HG03064 (cell line): ENCODE measurements around the gene PANX1.

Source experiments
- ATAC-seq: cut with Tn5 transposase; IDR thresholded peaks from one replicate; pipeline ENCODE4 v1.9.1; 2021; ENCODE audit warnings: low read depth; ENCODE audit not compliant: unreplicated experiment

Gene PANX1

DNA sequence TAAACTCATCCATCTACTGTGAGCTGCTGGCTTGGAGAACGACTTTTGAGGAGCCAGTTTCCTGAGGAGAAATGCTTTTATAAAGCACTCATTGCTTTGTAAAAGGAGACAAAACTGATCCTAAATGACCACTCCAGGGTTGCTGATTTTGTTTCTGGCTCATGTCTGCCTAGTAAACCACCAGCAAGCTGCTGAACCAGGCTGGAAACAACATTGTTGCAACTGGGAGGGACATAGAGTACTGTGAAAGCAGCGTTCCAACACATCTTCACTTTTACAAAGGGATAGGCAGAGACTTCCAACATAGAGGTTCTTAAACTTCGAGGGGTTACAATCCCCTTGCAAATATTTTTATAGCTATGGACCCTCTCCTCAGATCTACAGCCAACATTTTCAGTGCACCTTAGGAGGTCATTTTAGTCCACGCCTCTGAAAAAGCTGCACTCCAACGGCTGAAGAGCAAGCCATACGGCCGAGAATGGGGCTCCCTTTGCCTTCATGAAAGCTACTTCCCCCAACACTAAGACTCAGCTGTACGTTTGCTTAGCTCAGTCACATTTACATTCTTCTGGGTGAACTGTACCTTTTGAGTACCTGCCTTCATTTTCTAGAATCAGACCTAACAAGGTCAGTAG is 54.7 kb downstream of the PANX1 start:
- ATAC-seq = peak; percentile 7

DNA sequence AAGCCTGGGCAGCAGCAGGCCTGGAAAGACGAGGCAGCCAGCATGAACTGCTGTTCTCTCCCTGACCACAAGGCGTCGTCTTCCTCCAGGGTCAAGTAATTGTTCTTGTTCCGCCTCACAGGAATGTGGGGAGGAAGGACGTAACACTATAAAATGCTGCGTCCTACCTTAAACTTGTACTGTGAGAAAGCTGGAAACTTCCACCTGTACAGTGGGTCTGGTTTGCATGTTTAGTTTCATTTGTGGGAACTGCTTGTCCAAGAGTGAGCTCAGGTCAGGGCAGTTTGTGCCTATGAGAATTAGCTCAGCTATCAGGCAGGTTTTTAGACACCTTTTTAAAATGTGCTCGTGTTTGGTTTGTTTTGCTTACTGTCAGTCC is 55.2 kb downstream of the PANX1 start:
- ATAC-seq = peak; percentile 69

DNA sequence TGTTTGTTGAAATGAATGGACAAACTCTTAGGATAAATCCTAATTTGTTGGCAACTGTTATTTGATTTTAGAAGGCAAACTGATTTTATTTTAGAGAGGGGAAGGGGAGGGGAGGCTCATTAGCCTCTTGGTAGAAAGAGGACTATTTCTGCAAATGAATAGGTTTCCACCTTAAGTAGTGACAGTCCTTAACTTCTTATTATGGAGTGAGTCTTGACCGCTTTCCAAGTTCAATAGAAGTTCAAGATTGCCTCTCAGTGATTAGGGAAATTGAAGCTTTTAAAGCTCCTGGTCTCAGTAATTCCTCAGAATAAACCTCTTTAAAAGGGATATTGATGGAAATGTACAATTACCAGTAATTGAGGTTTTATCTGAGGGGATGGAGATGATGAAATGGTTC is 55.7 kb downstream of the PANX1 start:
- ATAC-seq = no peak

DNA sequence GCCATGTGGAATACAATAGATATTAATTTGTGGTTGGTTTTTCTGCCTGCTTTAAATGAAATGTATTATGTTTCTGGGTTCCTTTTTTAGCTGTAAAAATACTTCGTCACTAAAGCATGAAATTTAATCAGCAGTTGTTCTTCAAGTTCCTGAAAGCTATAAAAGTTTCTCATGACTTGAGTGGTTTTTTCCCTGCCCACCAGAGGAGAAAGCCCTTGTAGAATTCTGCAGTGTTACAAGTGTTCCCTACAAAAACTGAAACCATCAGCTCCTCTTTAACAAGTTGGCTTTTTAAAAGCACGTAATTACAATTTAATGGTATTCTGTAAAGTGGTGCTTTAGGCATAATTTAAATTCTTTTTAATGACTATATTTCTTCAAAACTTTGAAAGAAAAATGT is 56.2 kb downstream of the PANX1 start:
- no peak for ATAC-seq

DNA sequence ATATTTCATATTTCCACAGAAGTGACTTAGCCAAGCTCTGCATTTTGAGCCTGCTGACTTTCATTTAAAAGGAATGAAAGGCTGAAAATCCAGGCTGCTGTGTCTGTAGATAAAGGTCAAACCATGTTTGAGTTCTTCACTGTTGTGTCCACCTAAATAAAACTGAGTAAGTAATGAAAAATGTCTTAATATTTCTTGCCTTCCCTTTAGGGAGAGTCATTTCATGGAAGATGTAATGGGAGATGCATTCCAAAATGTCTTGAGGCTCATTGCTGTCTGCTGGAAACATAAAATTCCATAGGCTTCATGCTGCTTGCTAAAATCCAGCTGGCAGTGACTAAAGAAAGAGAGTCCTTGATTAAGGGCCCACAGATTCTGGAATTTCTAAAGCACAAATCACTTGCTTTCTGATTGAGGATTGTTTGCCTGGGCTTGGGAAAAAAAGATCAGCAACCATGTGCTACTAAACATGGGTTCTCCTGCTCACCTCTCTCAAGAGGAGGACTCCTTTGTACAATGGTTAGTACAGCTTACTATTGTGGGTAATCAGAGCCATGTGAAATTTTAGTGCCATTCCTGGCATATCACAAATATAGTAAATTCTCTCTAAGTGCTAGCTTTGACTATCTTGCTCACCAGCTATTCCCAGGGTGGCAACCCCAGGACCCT is 56.9 kb downstream of the PANX1 start:
- no peak for ATAC-seq

DNA sequence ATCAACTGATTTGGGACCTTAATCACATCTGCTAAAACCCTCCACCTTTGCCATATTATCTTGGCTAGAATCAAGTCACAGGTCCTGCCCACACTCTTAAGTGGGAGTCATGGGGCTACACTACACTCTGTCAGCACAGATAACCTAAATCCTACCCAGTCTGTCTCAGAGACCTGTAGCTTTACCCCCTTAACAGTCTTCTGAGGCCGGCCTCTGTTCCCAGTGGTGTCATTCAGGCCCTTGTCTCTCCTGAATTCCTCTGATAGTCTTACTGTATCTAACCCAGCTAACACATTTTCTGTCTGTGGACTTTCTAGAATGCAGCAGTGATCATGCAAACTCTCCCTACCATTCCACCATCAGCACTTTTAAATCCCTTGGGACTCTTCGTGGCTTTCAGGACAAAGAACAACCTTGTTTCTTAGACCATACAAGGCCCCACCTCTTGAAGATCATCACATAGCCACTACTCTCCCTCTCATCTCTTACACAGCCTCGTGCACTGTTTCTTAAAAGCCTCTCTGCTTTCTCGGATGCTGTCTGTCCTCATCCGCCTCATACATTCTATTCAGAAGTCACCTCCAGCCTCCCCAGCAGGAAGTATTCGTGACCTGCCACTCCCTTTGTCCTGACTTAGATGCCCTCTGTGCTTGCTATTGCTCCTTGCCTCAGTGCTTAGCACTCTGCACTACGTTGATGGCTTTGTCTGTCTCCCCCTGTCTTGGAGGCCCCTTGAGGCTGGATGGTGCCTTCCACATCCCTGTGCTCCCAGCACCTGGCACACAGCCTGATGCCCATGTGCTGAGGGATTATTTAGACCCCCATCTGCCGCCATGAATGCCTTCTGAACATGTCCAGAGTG is 57.9 kb downstream of the PANX1 start:
- ATAC-seq = no peak

DNA sequence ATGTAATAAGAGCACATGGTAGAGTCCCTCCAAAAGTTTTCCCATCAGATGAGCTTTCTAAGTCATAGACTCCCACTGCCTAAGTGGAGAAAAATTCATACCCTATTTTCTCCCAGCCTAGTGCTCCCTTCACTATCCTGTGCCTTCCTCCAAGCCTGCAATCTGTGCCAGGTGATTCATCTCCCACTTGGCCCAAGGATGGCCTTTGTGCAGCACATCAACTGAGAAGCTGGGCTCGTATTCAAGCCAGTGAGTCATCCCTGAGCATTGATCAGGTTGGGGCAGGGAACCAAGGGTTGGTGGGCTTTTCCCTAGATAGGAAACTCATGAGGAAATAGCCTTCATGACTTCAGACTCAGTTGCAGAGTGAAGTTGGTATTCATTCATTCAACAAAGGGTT is 64.6 kb downstream of the PANX1 start:
- no peak for ATAC-seq

DNA sequence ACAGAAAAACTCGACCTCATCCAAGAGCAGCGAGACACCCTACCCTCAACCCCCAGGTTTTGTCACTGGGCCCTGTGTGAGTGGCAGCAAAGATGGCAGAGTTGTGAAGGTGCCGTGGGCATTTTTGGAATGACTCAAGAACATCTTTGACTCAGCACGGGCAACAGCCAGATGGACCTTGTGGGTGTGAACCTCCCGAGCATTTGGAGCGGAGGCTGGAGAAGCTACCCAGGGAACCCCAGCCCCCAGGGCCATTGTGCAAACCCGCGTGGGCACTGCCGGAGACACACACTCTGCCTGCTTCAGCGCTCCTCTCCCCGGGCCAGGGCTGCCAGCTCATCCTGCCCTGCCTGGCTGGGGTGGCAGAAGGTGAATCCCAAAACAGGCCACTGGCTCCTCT is 66.1 kb downstream of the PANX1 start:
- no peak for ATAC-seq

DNA sequence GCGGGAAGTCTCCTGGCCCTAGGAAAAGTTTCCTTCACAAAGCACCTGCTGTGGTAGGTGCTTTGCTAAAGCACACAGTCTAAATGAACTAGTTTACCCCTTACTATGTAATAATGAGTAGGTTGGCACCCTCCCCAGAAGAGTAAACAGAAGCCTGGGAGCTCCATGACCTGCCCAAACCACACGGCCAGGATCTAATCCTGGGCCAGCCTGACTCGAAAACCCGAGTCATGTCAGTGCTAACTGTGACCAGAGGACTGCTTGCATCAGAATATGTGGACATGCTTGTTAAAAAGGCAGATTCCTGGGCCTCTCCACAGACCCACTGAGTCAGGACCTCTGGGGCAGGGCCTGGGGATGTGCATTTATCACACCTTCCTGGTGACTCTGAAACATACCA is 67.7 kb downstream of the PANX1 start:
- no peak for ATAC-seq

DNA sequence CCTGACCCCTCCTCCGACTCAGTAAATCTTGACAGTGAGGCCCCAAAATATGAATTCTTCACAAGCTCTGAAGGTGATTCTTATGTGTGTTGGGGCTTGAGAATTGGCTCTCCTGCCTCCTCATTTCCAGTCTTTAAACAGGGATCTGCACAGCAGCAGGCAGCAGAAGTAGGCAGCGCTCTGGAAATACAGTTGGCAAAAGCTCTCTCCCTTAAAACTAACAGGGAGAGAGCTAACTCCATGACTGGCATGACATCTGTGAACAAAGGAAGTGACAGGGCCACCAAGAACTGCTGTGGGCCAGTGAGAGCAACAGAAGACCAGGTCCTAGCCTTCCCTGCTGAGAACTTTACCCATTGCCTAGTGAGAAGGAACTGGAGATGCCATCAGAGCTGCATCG is 70.1 kb downstream of the PANX1 start:
- no peak for ATAC-seq

DNA sequence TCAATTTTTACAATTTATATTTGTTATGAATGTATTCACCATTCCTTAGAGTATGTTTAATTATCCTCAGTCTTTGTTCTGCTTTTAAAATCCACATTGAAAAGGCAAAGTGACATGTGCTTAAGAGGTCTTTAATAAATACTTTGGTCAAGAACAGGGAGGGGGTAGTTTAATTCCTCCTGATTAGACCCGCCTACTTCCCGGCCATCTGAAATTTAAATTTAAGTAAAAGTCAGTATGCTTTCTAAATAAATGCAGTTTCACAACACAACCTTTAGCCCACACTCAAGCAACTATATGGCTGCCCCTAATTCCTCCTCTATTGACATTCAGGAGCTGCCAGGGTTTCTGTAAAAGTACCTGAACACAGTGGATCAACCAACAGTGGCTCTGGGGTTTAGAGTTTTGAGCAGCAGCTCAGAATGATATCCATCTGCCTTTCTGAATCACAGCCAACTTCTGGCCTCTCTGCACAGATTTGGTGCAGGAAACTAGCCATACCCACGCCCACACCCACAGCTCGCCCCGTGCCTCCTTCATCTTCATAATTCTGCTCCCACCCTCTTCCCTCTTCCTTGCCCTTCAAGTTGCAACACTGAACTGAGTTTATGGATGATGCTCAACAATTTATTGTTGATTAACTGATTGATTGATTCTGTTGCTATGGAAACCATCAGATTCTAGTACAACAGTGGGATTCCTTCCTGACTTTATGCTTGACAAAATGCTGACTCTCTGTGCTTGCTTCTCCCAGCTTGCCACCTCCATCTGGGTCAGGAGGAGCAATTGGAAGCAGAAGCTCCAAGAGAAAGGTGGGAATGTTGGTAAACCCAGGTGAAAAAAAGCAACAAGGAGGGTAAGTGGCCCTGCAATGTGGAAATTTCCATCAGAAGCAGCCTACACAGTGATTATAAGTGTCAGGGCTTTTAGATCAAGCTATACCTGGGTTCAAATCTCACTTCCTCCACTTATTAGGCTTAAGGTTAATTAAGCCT is 70.8 kb downstream of the PANX1 start:
- ATAC-seq = no peak

DNA sequence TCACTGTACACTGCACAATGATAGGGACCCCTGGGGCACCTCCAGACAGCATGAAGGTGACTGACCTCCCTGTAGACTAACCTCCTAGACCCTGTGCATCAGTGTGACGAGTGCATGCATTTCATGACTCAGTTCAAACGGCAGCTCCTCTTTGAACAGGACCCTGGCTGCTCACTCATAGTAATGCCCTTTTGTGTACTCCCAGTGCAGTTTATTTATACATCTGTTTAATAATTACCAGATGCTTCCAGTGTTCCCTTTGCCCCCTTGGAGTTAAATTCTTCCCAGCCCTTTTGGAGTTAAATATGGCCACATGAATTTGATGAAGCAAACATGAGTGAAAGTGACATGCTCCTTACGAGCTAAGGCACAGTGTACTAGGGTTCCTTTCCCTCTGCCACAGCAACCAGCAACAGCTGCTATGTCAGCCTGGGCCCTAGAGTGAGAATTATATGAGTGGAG is 72.4 kb downstream of the PANX1 start:
- ATAC-seq = no peak

DNA sequence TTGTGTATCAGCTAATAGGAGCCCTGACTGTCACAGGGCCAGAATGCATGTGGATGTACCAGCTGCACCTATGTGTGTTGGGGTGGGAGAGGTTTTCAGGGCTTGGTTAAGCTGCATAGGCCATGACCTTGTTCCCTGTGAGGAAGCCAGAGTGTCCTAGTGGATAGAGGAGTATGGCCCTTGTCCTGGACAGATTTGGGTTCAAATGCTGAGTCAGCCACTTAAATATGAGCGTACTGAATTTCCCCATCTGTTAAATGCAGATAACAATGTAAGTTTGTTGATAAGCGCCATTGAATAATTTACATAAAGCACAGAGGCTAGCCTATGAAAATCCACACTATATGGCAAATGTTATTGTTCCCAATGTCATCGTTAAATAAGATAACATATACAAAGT is 74.4 kb downstream of the PANX1 start:
- ATAC-seq = no peak

DNA sequence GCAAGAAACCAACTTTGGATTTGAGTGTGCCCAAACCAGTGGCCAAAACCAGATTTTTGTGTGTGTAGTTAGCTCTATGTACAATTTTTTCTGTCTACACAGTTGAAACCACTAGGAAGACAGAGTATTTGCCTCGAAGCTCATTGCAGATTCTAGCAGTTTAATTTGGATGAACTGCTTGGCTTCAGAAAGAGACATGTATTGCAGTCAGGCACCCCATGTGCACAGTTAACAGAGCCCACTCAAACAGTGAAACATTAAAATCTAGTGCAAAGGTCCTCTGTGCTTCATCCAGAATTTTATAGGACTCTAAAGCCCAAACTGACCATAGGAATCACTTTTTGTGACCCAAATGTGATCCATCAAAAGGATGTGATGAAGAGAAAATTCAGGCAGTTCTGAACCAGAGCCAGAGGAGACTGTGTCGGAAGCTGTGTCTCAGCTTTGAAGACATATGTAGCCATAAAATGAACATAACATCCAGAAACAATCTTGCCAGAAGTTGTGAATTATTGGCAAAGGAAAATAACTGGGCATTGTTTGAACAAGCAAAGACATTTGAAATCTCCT is 82.7 kb downstream of the PANX1 start:
- no peak for ATAC-seq

DNA sequence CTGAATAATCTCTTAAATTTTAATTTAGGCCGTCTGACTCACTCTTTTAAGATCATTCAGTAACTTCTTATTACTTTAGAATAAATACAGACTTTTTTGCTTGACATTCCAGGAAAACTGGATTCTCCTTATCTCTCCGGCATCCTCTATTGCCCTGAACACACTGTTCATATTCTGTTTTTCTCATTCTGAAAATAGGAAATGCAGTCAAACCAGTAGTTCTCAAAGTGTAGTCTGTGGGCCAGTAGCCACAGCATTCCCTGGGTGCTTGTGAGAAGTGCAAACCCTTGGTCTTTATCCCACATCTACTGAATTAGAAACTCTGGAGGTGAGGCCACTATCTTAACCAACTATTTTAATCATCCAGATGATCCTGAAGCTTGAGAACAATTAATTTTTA is 84.3 kb downstream of the PANX1 start:
- no peak for ATAC-seq

DNA sequence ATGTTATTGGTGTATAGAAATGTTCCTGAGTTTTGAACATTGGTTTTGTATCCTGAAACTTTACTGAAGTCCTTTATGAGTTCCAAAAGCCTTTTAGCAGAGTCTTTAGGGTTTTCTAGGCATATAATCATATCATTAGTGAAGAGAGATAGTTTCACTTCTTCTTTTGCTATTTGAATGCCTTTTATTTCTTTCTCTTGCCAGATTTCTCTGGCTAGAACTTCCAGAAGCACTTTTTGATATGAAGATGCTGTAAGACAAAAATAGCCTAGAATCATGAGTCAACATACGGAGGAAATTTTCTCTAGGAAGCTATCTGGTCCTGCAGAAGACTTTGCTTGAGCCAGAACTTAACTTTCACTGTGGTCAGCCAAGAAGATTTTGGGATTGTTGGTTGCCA is 89.1 kb downstream of the PANX1 start:
- no peak for ATAC-seq

DNA sequence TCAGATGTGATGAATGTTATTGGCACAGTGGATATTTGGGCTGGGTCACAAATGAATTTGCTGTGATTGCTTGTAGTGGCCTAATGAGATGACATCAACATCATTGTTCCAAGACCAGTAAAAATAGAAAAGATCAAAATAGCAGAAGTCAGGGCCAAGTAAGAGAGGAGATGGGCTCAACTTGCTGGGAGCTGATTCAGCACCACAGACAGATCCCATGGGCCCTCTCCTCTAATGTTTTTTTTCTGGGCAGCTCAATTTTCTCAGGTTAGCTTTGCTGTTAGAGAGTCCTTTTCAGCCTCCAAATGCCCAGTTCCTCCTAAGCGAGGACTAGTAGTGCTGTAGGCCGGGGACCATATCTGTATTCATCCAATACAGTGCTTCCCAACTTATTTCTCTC is 89.7 kb downstream of the PANX1 start:
- ATAC-seq = no peak

DNA sequence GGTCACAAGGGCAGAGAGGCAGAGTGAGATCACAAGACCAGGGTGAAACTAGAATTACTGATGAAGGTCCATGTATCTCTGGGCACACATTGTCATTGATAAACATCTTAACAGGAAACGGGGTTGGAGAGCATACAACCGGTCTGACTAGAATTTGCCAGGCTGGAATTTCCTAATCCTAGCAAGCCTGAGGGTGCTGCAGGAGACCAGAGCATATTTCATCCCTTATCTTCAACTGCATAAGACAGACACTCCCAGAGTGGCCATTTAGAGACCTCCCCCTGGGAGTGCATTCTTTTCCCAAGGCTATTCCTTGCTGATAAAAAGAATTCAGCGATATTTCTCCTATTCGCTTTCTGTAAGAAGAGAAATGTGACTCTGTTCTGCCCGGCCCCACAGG is 91.1 kb downstream of the PANX1 start:
- no peak for ATAC-seq

DNA sequence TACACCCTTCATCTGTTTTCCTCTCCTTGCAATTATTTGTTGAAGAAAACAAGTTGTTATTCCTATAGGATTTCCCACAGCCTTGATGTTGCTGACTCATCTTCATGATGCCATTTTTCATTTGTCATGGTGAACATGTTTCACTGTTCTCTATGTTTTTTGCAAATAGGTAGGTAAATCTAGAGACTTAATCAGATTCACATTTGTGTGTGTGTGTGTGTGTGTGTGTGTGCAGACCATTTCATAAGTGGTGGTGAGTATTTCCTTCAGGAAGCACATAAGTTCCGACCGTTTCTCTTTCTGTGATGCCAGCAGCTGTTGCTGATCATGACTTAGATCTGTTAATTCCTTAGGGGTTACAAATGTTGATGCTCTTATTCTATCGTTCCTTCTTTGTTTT is 95.4 kb downstream of the PANX1 start:
- ATAC-seq = no peak
